ENCODE measurements around the gene PRRX1.

PRRX1 gene

GRCh38 chr1:170664093-170664827 is at the start of gene PRRX1:
PRRX1 (plus strand) TSS chr1:170664131; CDS start chr1:170664219, 88 bp downstream.
- H3K27ac ChIP-seq, result no peak within 1 kb of the TSS
- no peak for TF ChIP-seq ZFX (IDR thresholded peaks at IDR 0.05)
- no peak for TF ChIP-seq CTCF (conservative IDR thresholded peaks at IDR 0.05)

GRCh38 chr1:170617591-170618330 is 46.2 kb upstream of the PRRX1 start:
- H3K27ac ChIP-seq, result no peak overlapping the region
- TF ChIP-seq CTCF (conservative IDR thresholded peaks at IDR 0.05), result no peak
- no peak for TF ChIP-seq ZFX (IDR thresholded peaks at IDR 0.05)

DNA sequence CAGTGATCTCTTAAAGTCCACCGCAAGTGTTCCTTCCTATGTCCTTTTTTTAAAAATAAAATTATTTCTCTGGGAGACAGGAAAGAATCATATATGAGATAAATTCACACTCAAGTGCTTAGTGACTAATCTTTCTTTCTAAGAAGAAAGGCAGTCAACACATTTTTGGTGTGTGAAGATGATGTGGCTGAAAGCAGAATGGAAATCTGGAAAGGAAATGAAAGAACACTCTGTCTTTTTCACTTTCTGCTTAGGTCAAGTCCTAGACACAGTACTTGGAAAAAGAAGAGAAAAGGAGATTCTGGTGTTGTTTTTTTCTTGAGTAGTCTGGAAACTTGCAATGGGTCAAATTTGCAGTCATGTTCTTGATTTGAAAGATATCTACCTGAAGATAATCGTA is 45.5 kb upstream of the PRRX1 start:
- no peak overlapping the region for H3K27ac ChIP-seq
- TF ChIP-seq ZFX (IDR thresholded peaks at IDR 0.05), result no peak
- TF ChIP-seq CTCF (conservative IDR thresholded peaks at IDR 0.05), result no peak

DNA sequence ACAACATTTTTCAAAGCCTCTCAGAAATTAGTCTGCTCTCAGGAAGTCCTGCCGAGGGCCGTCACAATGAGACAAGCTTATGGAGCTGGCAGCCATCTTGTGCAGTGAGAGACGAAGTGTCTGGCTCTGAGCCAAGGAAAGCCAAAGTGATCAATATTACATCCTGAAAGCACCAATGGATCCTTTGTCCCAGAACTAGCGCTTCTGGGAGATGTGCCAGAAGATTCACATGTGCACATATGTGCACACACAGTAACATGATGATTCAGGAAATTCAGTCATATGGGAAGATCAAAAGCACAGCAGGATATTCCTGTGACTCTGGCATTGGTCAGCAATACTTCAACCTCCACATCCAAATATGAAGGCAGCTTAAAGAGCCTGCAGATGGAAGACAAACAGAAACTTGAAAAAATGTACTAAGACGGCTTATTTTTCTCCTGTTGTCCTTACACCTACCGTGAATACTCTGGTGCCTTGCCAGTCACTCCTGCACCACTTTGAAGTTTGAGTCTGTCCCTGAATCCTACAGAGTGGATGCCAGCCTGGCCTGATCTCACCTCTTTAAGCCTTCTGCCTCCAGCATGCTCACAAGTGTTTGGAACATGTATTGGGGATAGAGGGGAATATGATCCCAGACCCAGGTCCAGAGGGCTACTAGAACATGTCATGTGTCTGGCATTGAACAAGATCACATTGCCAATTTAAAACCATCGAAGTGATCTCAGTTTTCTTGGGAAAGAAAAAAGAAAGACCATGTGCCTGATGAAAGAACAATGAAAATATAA is 44.5 kb upstream of the PRRX1 start:
- H3K27ac ChIP-seq, result no peak overlapping the region
- TF ChIP-seq CTCF (conservative IDR thresholded peaks at IDR 0.05), result no peak
- no peak for TF ChIP-seq ZFX (IDR thresholded peaks at IDR 0.05)

- H3K27ac ChIP-seq, result no peak overlapping the region
- TF ChIP-seq ZFX (IDR thresholded peaks at IDR 0.05) (no peak), CTCF (conservative IDR thresholded peaks at IDR 0.05) (no peak)
Observed at GRCh38 chr1:170620164-170620563, 43.8 kb upstream of the PRRX1 start.

- no peak for TF ChIP-seq CTCF (conservative IDR thresholded peaks at IDR 0.05)
- TF ChIP-seq ZFX (IDR thresholded peaks at IDR 0.05), result no peak
- no peak overlapping the region for H3K27ac ChIP-seq
Observed at GRCh38 chr1:170623171-170623570, 40.8 kb upstream of the PRRX1 start.
